Bronchial epithelial cell (primary cell): Measurements from ENCODE around the gene SGF29. TPM values are rescaled to one million over a fixed set of nuclear protein-coding genes. Genes with fewer than 3 reads are reported as not detected.
A peak's percentile ranks its signal among the peaks of the same experiment; 100 is the strongest.

ENCODE experiments used
- DNase-seq: peaks from one replicate; pipeline ENCODE4 v3.0.0-alpha.2; 2010; ENCODE audit warnings: low read depth
- FAIRE-seq: peaks from 2 replicates; lab custom pipeline; 2011; peaks lifted over from hg19 to GRCh38; lab: Jason Lieb, UNC
- H3K27me3 ChIP-seq: 2 replicates; pipeline ENCODE4 v1.5.1; 2011; ENCODE audit warnings: low read length; ENCODE audit not compliant: control insufficient read depth, insufficient read depth
- H3K36me3 ChIP-seq: 2 replicates; pipeline ENCODE4 v1.5.1; 2011; ENCODE audit warnings: low read length; ENCODE audit not compliant: control insufficient read depth, insufficient read depth
- H3K4me3 ChIP-seq: 2 replicates; pipeline ENCODE4 v1.5.1; 2011; ENCODE audit warnings: mild to moderate bottlenecking, low read depth, low read length, control low read depth
- CTCF ChIP-seq: IDR thresholded peaks from 2 replicates; pipeline ENCODE4 v1.5.1; 2011; ENCODE audit warnings: mild to moderate bottlenecking, moderate library complexity, low read length, control low read depth, inconsistent platforms; ENCODE audit not compliant: insufficient read depth, severe bottlenecking
- total RNA-seq: library from RNA; depleted of rRNA; stranded (reverse); fragments of >200 nt; gene quantifications from 2 replicates; pipeline ENCODE4 v1.2.1, GENCODE V29; 2014

SGF29 gene
- total RNA-seq, result 9.0 and 10.0 TPM in 2 replicates

GRCh38 chr16:28553776-28554633 lies at the start of gene SGF29:
TSS of gene SGF29 (plus strand) at chr16:28553920. CDS start at chr16:28581070, 27,150 bp downstream.
- Histone ChIP-seq H3K36me3 (no peaks in the 10 kb centered on the region), H3K4me3 (peak within 1 kb of the TSS; percentile 86), H3K27me3 (no peaks in the 10 kb centered on the region)
- no peak for FAIRE-seq
- peak; percentile 76 for DNase-seq
- TF ChIP-seq CTCF, result peak; percentile 42

DNA sequence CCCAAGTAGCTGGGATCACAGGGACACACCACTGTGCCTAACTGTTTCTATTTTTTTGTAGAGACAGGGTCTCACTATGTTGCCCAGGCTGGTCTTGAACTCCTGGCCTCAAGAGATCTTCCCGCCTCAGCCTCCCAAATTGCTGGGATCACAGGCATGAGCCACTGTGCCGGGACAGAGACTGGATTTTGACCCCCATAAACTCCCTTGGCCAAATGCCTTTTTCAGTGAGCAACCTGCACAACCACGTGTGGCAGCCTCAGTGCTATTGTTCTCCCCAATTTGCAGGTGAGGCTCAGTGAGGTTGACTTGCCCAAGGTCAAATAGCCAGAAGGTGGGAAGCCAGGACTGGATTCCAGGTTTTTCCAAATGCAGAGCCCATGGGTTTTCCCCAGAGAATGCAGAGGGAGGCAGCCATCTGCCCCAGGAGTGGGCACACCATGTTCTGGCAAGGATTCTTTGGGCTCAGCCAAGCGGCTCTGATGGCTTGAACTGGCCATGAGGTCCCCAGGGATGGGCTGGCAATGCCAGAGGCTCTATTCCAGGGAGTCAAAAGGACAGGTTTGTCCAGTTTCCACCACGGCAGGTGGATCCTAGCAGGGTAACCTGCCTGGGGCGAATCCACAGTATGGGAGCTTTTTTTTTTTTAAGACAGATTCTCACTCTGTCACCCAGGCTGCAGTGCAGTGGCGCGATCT lies 48.9 kb upstream of the SGF29 start:
- DNase-seq, result no peak
- Histone ChIP-seq H3K27me3 (peaks cover 5% of the 10 kb centered on the region), H3K4me3 (no peak overlapping the region), H3K36me3 (no peaks in the 10 kb centered on the region)
- TF ChIP-seq CTCF, result no peak
- no peak for FAIRE-seq

DNA sequence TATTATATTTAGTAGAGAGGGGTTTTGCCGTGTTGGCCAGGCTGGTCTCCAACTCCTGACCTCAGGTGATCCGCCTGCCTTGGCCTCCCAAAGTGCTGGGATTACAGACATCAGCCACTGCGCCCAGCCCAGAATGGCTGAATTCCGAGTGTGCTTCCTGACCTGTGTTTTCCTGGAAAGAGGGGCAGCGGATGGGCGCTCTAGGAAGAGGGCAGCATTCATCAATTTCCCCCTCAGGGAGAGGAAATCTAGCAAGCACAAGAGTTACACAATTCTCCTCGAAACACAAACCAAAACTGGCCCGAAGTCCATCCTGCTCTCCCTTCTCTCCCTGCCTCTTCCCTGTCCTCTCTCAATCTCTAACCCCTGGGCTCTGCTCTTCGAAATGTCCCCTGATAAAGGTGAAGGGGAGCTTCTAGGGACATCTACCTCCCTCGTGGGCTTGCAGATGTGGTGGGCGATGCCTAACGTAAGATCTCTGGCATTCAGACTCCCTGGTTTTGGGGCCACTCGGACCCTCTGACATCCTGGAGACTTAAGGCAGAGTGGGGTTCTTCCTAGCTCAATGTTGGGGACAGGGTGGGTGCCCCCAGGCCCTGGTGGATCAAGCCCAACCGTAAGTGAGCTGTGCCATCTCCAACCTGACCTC lies 48.1 kb upstream of the SGF29 start:
- peaks cover 5% of the 10 kb centered on the region for H3K27me3 ChIP-seq
- H3K36me3 ChIP-seq, result no peaks in the 10 kb centered on the region
- TF ChIP-seq CTCF, result no peak
- no peak for DNase-seq
- no peak for FAIRE-seq
- H3K4me3 ChIP-seq, result no peak overlapping the region

- TF ChIP-seq CTCF, result no peak
- H3K36me3 ChIP-seq, result no peaks in the 10 kb centered on the region
Observed at GRCh38 chr16:28511031-28511430, 42.7 kb upstream of the SGF29 start.

GRCh38 chr16:28511801-28512789 lies 41.6 kb upstream of the SGF29 start:
- no peak overlapping the region for H3K4me3 ChIP-seq
- no peak for DNase-seq
- H3K27me3 ChIP-seq, result peaks cover 2% of the 10 kb centered on the region
- TF ChIP-seq CTCF, result no peak
- FAIRE-seq, result no peak
- no peaks in the 10 kb centered on the region for H3K36me3 ChIP-seq

More at GRCh38 chr16:28511031-28511430, 42.7 kb upstream of the SGF29 start:
- no peak overlapping the region for H3K4me3 ChIP-seq
- peaks cover 3% of the 10 kb centered on the region for H3K27me3 ChIP-seq
- DNase-seq, result no peak
- FAIRE-seq, result no peak
